Suprapubic skin (tissue), 3 donors: ENCODE data around the gene KSR1.

ENCODE experiments used
- CTCF ChIP-seq, 2 donors: fragments of 200-600 bp in 1 of 2; fragments of 450-650 bp in 1 of 2; sonication (generic) in 1 of 2; IDR thresholded peaks; one replicate each; pipeline ENCODE4 v1.5.1; 2016 to 2019; ENCODE audit warnings: antibody characterized with exemption in 2 of 2, mild to moderate bottlenecking in 1 of 2, moderate library complexity in 1 of 2
- POLR2A ChIP-seq, 2 donors: fragments of 450-650 bp; IDR thresholded peaks; one replicate each; pipeline ENCODE4 v1.6.1; 2017; ENCODE audit warnings: antibody characterized with exemption in 2 of 2, mild to moderate bottlenecking in 2 of 2, moderate library complexity in 2 of 2

DNA sequence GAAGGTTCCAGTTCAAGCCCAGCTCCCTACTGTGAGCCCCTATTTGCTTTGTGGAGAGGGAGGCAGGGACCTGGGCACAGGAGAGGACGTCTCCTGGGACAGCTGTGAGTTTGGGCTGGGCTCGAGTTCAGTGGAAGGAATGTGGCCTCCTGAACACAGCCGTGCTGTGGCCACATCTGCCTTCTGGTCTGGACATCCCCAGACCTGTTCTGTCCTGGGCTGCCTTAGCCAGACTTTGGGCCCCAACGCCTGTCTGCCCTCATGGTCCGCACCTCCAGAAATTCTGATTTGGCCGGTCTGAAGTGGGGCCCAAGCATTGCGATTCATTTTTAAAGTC is 114.3 kb downstream of the KSR1 start:
- TF ChIP-seq POLR2A (IDR thresholded peaks at IDR 0.05) (no peak), CTCF (IDR thresholded peaks at IDR 0.05) (no peak)
